Esophagus muscularis mucosa (tissue), 4 donors: Measurements from ENCODE around the gene TUBGCP2. TPM values are rescaled to one million over a fixed set of nuclear protein-coding genes. Genes with fewer than 3 reads are reported as not detected.

Source experiments
- DNase-seq: peaks from one replicate; pipeline ENCODE4 v3.0.0-alpha.2; 2017; ENCODE audit errors: extremely low spot score
- H3K27ac ChIP-seq, 4 donors: fragments of 200-600 bp; sonication (generic); replicated peaks in 1 of 4; 1 replicate in 3 of 4; 2 replicates in 1 of 4; pipeline ENCODE4 v1.5.1; 2016 to 2019; ENCODE audit warnings: mild to moderate bottlenecking in 1 of 4
- H3K27me3 ChIP-seq, 4 donors: fragments of 200-600 bp; sonication (generic); one replicate each; pipeline versions ENCODE4 v1.5.1 to v1.6.0; 2016 to 2019
- H3K36me3 ChIP-seq, 4 donors: fragments of 200-600 bp; sonication (generic); one replicate each; pipeline ENCODE4 v1.5.1; 2016 to 2019
- H3K4me1 ChIP-seq, 4 donors: fragments of 200-600 bp; sonication (generic); one replicate each; pipeline ENCODE4 v1.5.1; 2016 to 2019
- H3K4me3 ChIP-seq, 4 donors: fragments of 200-600 bp; sonication (generic); 1 replicate in 2 of 4; 2 replicates in 2 of 4; pipeline ENCODE4 v1.5.1; 2016 to 2019; ENCODE audit warnings: mild to moderate bottlenecking in 4 of 4, moderate library complexity in 1 of 4
- H3K9me3 ChIP-seq, 4 donors: fragments of 200-600 bp; sonication (generic); 1 replicate in 3 of 4; 2 replicates in 1 of 4; pipeline ENCODE4 v1.5.1; 2016 to 2019
- EP300 ChIP-seq: sonication (generic); formaldehyde crosslinking; IDR thresholded peaks from one replicate; pipeline ENCODE4 v1.6.1; 2017; ENCODE audit warnings: antibody characterized with exemption
- POLR2A ChIP-seq: fragments of 450-650 bp; IDR thresholded peaks from one replicate; pipeline ENCODE4 v1.6.1; 2017; ENCODE audit warnings: antibody characterized with exemption, moderate library complexity, mild to moderate bottlenecking, low read depth
- POLR2AphosphoS5 ChIP-seq, 2 donors: sonication (generic); formaldehyde crosslinking; IDR thresholded peaks; one replicate each; pipeline ENCODE4 v1.6.1; 2017; ENCODE audit warnings: antibody characterized with exemption in 2 of 2
- WGBS: methylation state at CpG from one replicate; pipeline ENCODE4 v1.1.5; 2018; 5-methylcytosine and 5-hydroxymethylcytosine counted together
- intact Hi-C: fragments of 100-400 bp; cut with DNase I; formaldehyde crosslinking; loops from one replicate; pipeline ENCODE4 v1.15.1; 2023
- total RNA-seq, 4 donors: library from RNA; depleted of rRNA; stranded (reverse); fragments of >200 nt; gene quantifications; one replicate each; pipeline versions ENCODE4 v1.1.0 to v1.2.1, GENCODE V29; 2016
- TF ChIP-seq, protein P1 (sequence below), 3 experiments: fragments of 200-600 bp in 2 of 3; fragments of 450-650 bp in 1 of 3; sonication (generic) in 2 of 3; IDR thresholded peaks; one replicate each; pipeline ENCODE4 v1.5.1; 2017 to 2019; ENCODE audit warnings: antibody characterized with exemption in 3 of 3, mild to moderate bottlenecking in 2 of 3, moderate library complexity in 1 of 3

The TUBGCP2 gene
- total RNA-seq, 4 donors from 2014 or later = 30.2 to 54.4 (median 39.0) TPM

DNA sequence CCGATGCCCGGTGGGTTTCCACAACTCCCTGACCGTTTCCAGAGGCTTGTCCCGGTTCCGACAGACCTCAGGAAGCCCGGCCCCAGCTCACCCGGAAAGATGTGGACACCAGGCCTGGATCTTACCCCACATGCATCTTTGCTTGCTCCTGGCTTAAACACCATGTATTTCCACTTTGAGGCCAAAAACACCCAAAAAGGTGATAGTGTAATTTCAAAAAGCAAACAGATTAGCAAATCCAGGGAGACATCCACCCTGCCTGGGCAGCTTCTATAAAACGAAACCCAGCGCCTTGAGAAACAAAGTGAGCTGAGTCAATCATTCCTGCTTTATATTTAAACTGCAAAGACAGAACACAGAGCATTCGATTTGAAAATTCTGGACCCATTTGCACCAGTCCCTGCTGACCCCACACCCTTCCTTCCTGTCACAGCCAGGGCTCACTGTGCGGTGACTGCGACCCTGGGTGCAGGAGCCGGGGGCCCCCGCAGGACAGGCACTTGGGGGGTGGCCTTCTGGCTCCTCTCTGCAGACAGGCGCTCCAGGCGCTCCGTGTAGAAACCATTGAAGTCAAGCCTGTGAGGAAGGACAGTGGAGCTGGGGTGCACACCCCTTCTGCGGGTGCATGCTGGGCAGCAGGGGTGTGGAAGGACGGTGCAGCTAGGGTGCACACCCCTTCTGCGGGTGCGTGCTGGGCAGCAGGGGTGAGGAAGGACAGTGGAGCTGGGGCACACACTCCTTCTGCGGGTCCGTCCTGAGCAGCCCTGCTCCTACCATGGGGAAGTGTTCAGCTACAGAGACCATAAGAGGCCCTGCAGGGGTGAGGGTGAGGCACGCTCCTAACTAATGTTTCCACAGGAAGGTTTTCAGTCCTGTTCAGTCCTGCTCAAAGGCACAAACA, 29.1 kb downstream of the TUBGCP2 start:
- H3K4me1 ChIP-seq = peaks cover 6 to 26% (median 18%) of the 10 kb centered on the region in 4 donors
- H3K27me3 ChIP-seq = peaks cover 0 to 33% (median 10%) of the 10 kb centered on the region in 4 donors
- peaks cover 41 to 65% (median 61%) of the 10 kb centered on the region in 4 donors for H3K36me3 ChIP-seq
- no peak for TF ChIP-seq POLR2A
- TF ChIP-seq EP300 = no peak
- TF ChIP-seq, protein P1, sequence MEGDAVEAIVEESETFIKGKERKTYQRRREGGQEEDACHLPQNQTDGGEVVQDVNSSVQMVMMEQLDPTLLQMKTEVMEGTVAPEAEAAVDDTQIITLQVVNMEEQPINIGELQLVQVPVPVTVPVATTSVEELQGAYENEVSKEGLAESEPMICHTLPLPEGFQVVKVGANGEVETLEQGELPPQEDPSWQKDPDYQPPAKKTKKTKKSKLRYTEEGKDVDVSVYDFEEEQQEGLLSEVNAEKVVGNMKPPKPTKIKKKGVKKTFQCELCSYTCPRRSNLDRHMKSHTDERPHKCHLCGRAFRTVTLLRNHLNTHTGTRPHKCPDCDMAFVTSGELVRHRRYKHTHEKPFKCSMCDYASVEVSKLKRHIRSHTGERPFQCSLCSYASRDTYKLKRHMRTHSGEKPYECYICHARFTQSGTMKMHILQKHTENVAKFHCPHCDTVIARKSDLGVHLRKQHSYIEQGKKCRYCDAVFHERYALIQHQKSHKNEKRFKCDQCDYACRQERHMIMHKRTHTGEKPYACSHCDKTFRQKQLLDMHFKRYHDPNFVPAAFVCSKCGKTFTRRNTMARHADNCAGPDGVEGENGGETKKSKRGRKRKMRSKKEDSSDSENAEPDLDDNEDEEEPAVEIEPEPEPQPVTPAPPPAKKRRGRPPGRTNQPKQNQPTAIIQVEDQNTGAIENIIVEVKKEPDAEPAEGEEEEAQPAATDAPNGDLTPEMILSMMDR (IDR thresholded peaks at IDR 0.05) = no peak
- TF ChIP-seq POLR2AphosphoS5 (IDR thresholded peaks at IDR 0.05) = no peak
- H3K4me3 ChIP-seq = no peak overlapping the region
- no peaks in the 10 kb centered on the region for H3K9me3 ChIP-seq
- DNase-seq = no peak
- H3K27ac ChIP-seq = peak overlapping the region in 1 of 4 donors; percentile 14
- intact Hi-C loops = no loop called here
- 74% methylated on average over 19 of the region's 24 CpGs for WGBS

DNA sequence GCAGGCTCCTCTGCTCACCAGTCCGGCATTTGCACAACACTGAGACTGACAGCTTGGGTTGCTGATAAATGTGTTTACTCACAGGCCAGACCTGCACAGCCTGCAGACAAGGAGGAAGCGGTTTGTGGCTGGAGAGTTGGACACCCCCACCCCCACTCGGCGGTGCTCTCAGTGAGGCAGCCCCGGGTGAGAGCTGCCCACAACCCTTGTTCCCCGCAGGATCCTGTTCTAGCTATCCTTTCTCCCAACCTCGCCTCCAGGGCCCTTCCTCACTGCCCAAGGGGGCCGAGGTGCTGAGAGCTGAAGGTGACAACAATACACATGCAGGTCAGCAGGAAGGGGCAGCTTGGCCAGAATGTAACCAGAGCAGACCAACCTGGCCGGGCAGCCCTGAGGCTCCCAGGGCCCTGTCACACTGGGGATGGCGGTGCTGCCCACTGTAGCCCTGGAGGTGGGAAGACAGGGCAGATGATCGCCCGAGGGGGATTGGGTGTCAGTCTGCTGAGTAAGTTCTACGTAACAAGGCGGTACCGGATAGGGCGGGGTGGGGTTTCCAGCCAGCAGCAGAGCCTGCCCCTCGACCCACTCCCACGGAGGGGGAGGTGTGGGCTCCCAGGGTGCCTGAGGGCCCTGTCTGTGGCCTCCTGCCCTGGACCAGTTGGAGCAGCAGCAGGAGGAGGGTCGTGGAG, 30.0 kb downstream of the TUBGCP2 start:
- WGBS = 75% methylated on average over 14 of the region's 19 CpGs
- Histone ChIP-seq H3K36me3 (peaks cover 32 to 56% (median 53%) of the 10 kb centered on the region in 4 donors), H3K4me3 (no peak overlapping the region), H3K27me3 (peaks cover 0 to 41% (median 10%) of the 10 kb centered on the region in 4 donors), H3K9me3 (no peaks in the 10 kb centered on the region), H3K27ac (peak overlapping the region in 1 of 4 donors; percentile 14), H3K4me1 (peaks cover 6 to 26% (median 18%) of the 10 kb centered on the region in 4 donors)
- no peak for DNase-seq
- intact Hi-C loops = no loop called here
- TF ChIP-seq POLR2A = no peak
- TF ChIP-seq POLR2AphosphoS5 (IDR thresholded peaks at IDR 0.05) = peak in 1 of 2 donors; percentile 10
- TF ChIP-seq, protein P1 (IDR thresholded peaks at IDR 0.05) = no peak

DNA sequence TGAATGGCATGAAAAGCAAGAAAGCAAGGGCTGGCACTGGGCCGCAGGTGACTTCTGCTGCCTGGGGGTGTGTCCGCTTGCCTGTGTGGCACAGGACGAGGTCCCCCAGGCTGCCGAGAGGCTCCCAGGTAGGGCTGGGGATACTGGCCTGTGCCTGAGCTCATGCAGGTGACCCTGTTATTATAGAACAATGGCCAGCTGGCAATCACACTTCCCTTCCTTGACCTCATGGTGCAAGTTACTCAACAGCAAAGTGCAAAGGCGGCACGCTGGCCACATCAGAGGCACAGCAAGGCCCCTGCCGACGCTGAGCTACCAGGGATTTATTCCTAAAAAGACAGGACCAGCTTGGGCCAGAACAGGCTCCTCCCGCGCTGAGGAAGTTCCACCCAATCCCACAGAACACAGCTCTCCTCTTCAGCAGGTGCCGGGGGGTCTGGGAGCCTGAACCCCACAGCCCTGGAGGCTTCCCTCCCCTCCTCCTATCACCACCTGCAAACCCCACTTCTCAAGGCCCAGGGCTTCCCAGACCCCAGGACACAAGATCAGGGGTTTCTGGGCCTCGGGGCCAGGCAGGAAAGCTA, 30.6 kb downstream of the TUBGCP2 start:
- H3K27ac ChIP-seq = no peak overlapping the region
- H3K4me1 ChIP-seq = peaks cover 6 to 26% (median 18%) of the 10 kb centered on the region in 4 donors
- no peaks in the 10 kb centered on the region for H3K9me3 ChIP-seq
- TF ChIP-seq POLR2A (no peak), EP300 (no peak), POLR2AphosphoS5 (IDR thresholded peaks at IDR 0.05) (no peak)
- TF ChIP-seq, protein P1 (IDR thresholded peaks at IDR 0.05) = no peak
- 83% methylated on average over 7 of the region's 12 CpGs for WGBS
- H3K4me3 ChIP-seq = no peak overlapping the region
- intact Hi-C loops = no loop called here
- DNase-seq = no peak
- peaks cover 0 to 42% (median 10%) of the 10 kb centered on the region in 4 donors for H3K27me3 ChIP-seq
- peaks cover 27 to 50% (median 48%) of the 10 kb centered on the region in 4 donors for H3K36me3 ChIP-seq

DNA sequence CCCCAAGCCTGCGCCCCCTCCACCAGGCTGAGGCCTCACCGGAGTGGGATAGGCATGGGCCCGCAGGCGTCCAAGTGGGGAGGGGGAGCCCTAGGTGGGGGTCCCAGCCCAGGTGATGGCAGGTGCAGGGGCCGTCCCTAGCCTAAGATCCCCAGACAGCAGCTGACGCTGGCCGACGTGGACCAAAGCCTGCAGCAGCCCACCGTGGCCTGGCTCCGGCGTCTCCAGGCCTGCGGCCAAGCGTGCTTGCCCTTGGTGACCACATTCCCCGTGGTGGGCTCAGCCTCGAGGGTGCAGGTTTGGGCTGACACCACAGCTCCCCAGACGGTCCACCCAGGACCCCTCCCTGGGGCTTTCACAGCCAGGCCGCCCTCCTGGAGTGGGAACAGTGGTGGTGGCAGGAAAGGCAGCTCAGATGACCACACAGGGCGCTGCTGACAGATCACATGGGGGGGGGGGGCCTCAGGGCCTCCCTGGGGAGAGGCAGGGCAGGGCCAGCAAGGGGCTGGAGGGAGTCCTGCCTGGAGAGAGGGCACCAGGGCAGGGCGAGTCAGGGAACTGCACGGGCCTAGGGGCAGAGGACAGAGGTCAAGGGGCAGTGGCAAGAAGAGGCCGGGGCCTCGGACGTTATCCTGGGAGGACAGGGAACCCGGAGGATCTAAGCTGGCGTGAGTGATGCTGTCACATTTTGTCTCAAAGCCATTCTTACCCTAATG, 31.2 kb downstream of the TUBGCP2 start:
- Histone ChIP-seq H3K4me3 (no peak overlapping the region), H3K27ac (no peak overlapping the region), H3K4me1 (peaks cover 6 to 26% (median 18%) of the 10 kb centered on the region in 4 donors), H3K36me3 (peaks cover 20 to 47% (median 43%) of the 10 kb centered on the region in 4 donors), H3K27me3 (peaks cover 0 to 42% (median 10%) of the 10 kb centered on the region in 4 donors), H3K9me3 (no peaks in the 10 kb centered on the region)
- WGBS = 60% methylated on average over 9 of the region's 25 CpGs
- intact Hi-C loops = no loop called here
- no peak for DNase-seq
- TF ChIP-seq POLR2AphosphoS5 (IDR thresholded peaks at IDR 0.05) (no peak), EP300 (no peak), POLR2A (no peak)
- TF ChIP-seq, protein P1 (IDR thresholded peaks at IDR 0.05) = no peak
